HEK293T (cell line): Measurements from ENCODE around the gene MICAL1.

ENCODE experiments used
- CTCF ChIA-PET: fragments of 350-600 bp; formaldehyde crosslinking; extraction: SDS; loops from one replicate; lab custom pipeline; 2021; ENCODE audit warnings: antibody characterized with exemption, inconsistent platforms; lab: Yijun Ruan, JAX
- POLR2A ChIA-PET: fragments of 350-600 bp; formaldehyde crosslinking; extraction: SDS; loops from one replicate; lab custom pipeline; 2020; ENCODE audit warnings: antibody characterized with exemption, inconsistent platforms; lab: Yijun Ruan, JAX
- DNase-seq: peaks from one replicate; pipeline ENCODE4 v3.0.0; 2012; ENCODE audit warnings: mixed read lengths; ENCODE audit errors: extremely low spot score
- ARNT ChIP-seq: fragments of 450-650 bp; IDR thresholded peaks from 2 replicates; pipeline ENCODE4 v1.6.1; 2017; ENCODE audit warnings: mild to moderate bottlenecking
- BHLHE40 ChIP-seq: fragments of 450-650 bp; IDR thresholded peaks from 2 replicates; pipeline ENCODE4 v1.6.1; 2016; ENCODE audit warnings: mild to moderate bottlenecking, moderate library complexity, borderline replicate concordance
- CTBP1 ChIP-seq: fragments of 450-650 bp; IDR thresholded peaks from 2 replicates; pipeline ENCODE4 v1.6.1; 2016; ENCODE audit warnings: borderline replicate concordance
- ELF4 ChIP-seq: fragments of 450-650 bp; IDR thresholded peaks from 2 replicates; pipeline ENCODE4 v1.6.1; 2017; ENCODE audit warnings: antibody characterized with exemption
- FOXA1 ChIP-seq: fragments of 450-650 bp; IDR thresholded peaks from 2 replicates; pipeline ENCODE4 v1.6.1; 2016; ENCODE audit warnings: mild to moderate bottlenecking
- FOXK2 ChIP-seq: fragments of 450-650 bp; IDR thresholded peaks from 2 replicates; pipeline ENCODE4 v1.6.1; 2016; ENCODE audit warnings: mild to moderate bottlenecking
- FOXM1 ChIP-seq: fragments of 450-650 bp; IDR thresholded peaks from 2 replicates; pipeline ENCODE4 v1.6.1; 2017; ENCODE audit warnings: mild to moderate bottlenecking, borderline replicate concordance
- HDGF ChIP-seq: fragments of 450-650 bp; IDR thresholded peaks from 2 replicates; pipeline ENCODE4 v1.6.1; 2017; ENCODE audit warnings: antibody characterized with exemption, borderline replicate concordance
- L3MBTL2 ChIP-seq: fragments of 450-650 bp; conservative IDR thresholded peaks from 2 replicates; pipeline ENCODE4 v1.6.1; 2016; ENCODE audit warnings: mild to moderate bottlenecking
- LEF1 ChIP-seq: fragments of 450-650 bp; IDR thresholded peaks from 2 replicates; pipeline ENCODE4 v1.6.1; 2017; ENCODE audit warnings: mild to moderate bottlenecking, borderline replicate concordance
- NFRKB ChIP-seq: fragments of 450-650 bp; IDR thresholded peaks from 2 replicates; pipeline ENCODE4 v1.6.1; 2016; ENCODE audit warnings: mild to moderate bottlenecking, moderate library complexity
- PKNOX1 ChIP-seq: fragments of 450-650 bp; IDR thresholded peaks from 2 replicates; pipeline ENCODE4 v1.6.1; 2016
- SP1 ChIP-seq: fragments of 450-650 bp; IDR thresholded peaks from 2 replicates; pipeline ENCODE4 v1.6.1; 2017
- SUZ12 ChIP-seq: fragments of 450-650 bp; IDR thresholded peaks from 2 replicates; pipeline ENCODE4 v1.6.1; 2016; ENCODE audit warnings: mild to moderate bottlenecking
- TARDBP ChIP-seq: fragments of 450-650 bp; IDR thresholded peaks from 2 replicates; pipeline ENCODE4 v1.6.1; 2016
- ZNF384 ChIP-seq: fragments of 450-650 bp; IDR thresholded peaks from 2 replicates; pipeline ENCODE4 v1.6.1; 2016

Gene MICAL1

DNA sequence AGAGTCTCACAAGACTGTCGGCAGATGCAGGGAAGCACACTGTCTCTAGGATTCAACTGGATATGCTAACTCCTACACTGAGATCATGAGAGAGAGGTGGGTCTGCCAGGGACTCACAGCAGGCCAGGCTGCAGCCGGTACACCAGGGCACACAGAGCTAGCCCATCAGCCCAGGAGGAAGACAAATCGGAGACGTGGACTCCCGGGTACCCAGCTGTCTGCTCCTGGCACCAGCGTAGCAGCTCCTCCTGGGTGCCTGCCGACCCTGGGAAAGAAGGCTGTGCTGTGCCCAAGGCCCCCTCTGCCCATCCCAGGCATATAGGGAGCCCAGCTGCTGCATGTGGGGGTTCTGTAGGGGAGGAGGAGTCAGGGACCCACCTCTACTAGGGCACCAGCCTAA, 7.0 kb downstream of the MICAL1 start:
- TF ChIP-seq PKNOX1 (no peak), NFRKB (no peak), L3MBTL2 (no peak), CTBP1 (no peak), TARDBP (no peak), ELF4 (no peak), HDGF (no peak), LEF1 (no peak)
- DNase-seq: no peak
- POLR2A ChIA-PET: interaction anchor here (1.6 kb wide), 1 partner anchor 9 kb away, joined by 3 read pairs; no protein-coding TSS in a partner anchor
- CTCF ChIA-PET: interaction anchor here (0.6 kb wide), 2 partner anchors 329 to 595 kb away, joined by 3 to 4 read pairs; no protein-coding TSS in a partner anchor

- DNase-seq: no peak
- no peak for TF ChIP-seq L3MBTL2
- no peak for TF ChIP-seq SP1
- no peak for TF ChIP-seq FOXM1
- TF ChIP-seq FOXK2: no peak
- no peak for TF ChIP-seq BHLHE40
- no peak for TF ChIP-seq PKNOX1
- no peak for TF ChIP-seq ARNT
- no peak for TF ChIP-seq CTBP1
- no peak for TF ChIP-seq ELF4
- TF ChIP-seq ZNF384: no peak
- TF ChIP-seq FOXA1: no peak
- TF ChIP-seq NFRKB: no peak
- TF ChIP-seq LEF1: no peak
- no peak for TF ChIP-seq TARDBP
- no peak for TF ChIP-seq HDGF
- CTCF ChIA-PET: interaction anchor here (0.6 kb wide), 2 partner anchors 328 to 596 kb away, joined by 3 to 4 read pairs; no protein-coding TSS in a partner anchor
- POLR2A ChIA-PET: interaction anchor here (1.6 kb wide), 1 partner anchor 9 kb away, joined by 3 read pairs; no protein-coding TSS in a partner anchor
These were observed 7.6 kb downstream of the MICAL1 start for GRCh38 chr6:109447878-109448555.

DNA sequence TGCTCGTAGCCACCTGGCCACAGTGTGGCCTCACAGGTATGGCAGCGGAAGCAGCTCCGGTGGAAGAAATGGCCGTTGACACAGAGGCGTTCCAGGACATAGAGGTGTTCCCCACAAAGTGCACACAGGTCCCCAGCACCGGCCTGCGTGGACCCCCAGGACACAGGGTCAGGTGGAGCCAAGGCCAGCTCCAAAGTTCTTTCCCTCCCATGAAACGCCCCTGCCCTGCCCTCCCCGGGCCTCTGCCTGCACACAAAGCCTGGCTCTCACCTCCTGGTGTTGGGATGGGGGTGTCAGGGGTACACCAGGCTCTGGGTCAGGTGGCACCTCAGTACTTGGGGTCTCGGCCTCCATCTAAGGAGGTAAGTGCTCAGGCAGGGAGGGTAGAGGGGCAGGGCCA, 8.5 kb downstream of the MICAL1 start:
- POLR2A ChIA-PET: no interaction called here
- no peak for DNase-seq
- TF ChIP-seq SUZ12: no peak
- no peak for TF ChIP-seq NFRKB
- TF ChIP-seq FOXM1: no peak
- TF ChIP-seq SP1: no peak
- CTCF ChIA-PET: no interaction called here

DNA sequence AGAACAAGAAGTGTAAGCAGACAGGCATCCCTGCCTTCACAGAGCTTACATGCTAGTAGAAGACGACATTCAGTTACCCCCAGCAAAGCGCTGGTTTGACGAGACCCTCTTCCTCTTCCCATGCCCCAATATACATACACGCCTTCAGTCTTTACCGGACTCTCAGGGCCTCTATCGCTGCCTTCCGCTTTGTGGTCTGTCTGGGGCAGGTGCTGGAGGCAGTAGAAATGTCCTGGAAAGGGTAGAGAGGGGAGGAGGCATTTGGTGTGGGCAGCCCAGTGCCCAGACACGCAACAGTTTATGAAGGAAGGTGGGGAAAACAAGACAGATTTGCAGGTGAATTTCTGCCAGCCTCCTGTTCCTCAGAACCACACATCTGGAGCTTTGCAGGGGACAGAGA, 9.0 kb downstream of the MICAL1 start:
- ChIA-PET POLR2A (no interaction called here), CTCF (no interaction called here)
- DNase-seq: no peak
- TF ChIP-seq PKNOX1 (no peak), FOXM1 (no peak)

DNA sequence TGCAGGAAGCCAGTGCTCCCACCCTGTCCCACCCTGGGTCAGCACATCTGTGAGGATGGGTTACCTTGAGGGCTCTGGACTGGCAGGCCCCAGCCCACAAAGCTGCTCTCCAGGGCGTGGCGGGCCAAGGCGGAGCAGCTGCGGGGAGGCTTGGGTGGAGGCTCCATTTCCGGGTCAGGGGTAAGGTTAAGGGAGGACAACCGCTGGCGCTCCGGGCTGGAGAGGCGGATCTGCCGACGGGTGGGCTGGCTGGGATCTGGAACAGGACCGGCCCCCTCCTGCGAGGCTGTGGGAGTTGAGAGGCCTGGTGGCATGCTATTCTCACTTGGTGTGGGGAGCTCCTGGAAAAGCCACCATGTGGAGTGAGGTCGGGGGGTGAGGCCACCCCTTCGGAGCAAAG, 9.5 kb downstream of the MICAL1 start:
- no peak for TF ChIP-seq ZNF384
- no peak for TF ChIP-seq FOXM1
- TF ChIP-seq HDGF: no peak
- no peak for TF ChIP-seq NFRKB
- no peak for TF ChIP-seq CTBP1
- TF ChIP-seq ELF4: no peak
- no peak for TF ChIP-seq ARNT
- TF ChIP-seq BHLHE40: no peak
- TF ChIP-seq TARDBP: no peak
- no peak for TF ChIP-seq LEF1
- no peak for TF ChIP-seq PKNOX1
- no peak for TF ChIP-seq SP1
- ChIA-PET POLR2A (no interaction called here), CTCF (no interaction called here)
- DNase-seq: no peak

GRCh38 chr6:109445382-109445781, 10.2 kb downstream of the MICAL1 start:
- DNase-seq: no peak
- POLR2A ChIA-PET: interaction anchor here (0.9 to 6.8 kb wide), 2 partner anchors 9 to 63 kb away, joined by 4 to 39 read pairs; partner anchors contain the start of genes CD164 and MICAL1
- no peak for TF ChIP-seq ARNT
- TF ChIP-seq CTBP1: no peak
- no peak for TF ChIP-seq BHLHE40
- no peak for TF ChIP-seq FOXA1
- no peak for TF ChIP-seq FOXM1
- TF ChIP-seq ZNF384: no peak
- CTCF ChIA-PET: no interaction called here
